ENCODE data around the gene HNRNPH1.

HNRNPH1 gene

DNA sequence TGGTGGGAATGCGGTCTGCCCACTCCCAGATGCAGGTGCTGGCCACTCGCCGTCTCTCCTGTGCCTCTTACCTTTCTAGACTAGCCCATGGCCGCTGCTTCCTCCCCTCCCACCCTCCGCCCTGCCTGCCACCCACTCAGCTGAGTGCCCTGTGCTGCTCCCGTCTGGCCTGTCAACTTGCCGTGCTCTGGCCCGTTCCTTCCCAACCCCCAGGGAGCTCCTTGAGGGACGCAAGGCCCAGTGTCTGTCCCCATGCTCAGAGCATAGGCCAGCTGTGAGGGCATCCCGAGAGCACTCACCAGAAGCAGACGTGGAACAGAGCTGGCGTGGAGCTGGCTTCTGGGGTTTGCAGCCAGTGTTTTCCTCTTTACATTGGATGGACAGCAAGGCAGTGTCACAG is 20.2 kb downstream of the HNRNPH1 start:
- no peak for DNase-seq (ENCODE audit: low spot score)

DNA sequence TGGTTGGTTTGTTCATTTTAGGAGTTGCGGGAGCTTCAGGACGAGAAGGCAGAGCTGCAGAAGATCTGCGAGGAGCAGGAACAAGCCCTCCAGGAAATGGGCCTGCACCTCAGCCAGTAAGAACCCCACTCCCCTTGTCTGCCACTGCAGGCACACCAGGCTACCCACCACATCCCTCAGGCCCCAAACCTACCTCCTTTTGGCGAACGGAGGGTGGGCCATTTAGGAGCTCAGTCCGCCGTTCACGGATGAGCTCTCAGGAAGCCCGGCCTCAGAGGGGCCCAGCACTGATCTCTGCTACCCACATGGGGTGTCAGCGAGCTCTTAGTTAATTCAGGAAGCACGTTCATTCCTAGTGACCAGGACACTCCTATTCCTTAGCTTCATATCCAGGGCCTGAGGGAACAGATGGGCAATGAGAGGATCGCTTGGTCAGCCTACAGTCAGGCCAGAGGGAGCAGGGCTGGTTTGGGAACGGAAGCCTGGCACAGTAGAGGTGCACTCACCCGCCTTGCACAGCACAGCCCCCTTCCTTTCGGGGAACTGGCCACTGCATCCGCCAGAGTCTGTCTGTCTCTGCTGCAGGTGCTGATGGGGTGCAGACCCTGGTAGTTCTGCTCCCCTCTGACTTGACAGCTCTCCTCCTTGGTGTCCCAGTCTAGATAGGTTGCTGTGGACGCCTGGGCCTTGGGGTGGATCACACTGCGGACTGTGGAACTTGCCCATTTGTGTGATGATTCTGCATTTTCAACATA is 21.4 kb downstream of the HNRNPH1 start:
- no peak for DNase-seq (ENCODE audit: low spot score)

DNA sequence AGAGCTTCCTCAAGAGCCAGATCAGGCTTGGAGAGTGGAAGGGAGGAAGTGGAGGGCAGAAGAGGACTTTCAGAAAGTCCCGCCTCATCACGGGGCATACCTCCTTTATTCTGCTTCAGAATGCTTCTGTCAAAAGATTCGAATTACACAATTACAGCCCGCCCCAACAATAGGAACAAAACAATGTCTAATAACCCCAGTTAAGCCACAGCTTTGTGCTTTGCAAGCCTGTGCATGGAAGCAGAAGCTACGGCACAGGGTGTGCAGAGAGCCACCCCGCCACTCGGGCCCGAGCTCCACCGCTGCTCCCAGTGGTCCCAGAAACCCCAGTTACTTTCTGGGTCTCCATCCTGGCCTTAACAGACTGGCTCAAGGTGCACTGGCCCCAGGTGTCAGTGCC is 23.5 kb downstream of the HNRNPH1 start:
- DNase-seq (ENCODE audit: low spot score), result no peak

DNA sequence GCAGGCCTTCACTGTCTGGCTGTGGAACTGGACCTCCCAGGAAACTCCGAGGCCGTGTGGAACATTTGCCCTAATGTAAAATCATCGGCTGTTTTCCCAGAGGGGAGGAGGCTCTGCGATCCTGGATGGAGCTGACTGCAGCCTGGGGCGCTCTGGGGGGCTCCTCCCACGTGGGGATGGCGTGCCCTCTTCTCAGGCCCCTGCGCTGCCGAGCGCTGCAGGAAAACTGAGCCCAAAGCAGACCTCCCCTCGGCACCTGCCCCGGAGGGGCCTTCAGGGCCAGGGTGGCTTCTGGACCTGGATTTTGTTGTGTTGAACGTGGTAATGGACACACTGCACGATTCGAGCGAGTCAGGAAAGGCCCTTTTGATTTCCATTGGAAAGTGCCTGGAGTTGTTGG is 23.9 kb downstream of the HNRNPH1 start:
- DNase-seq (ENCODE audit: low spot score), result no peak

DNA sequence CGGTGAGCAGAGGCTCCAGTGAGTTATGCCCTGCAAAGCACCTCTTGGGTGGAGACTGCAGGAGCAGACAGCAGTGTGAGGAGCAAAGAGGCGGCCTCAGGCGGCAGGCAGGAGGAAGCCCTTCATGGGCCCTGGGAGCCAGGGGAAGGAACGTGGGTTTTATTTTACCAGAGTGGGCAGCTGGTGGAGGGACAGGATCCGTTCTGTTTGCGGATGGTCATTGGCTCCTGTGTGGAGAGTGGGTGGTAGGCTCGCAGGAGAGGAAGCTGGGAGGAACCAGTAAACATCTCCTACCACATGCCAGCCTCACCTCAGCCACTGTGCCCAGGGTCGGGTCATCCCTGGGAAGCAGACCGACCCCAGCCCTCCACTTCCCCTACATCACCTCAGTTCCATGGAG is 24.4 kb downstream of the HNRNPH1 start:
- no peak for DNase-seq (ENCODE audit: low spot score)

DNA sequence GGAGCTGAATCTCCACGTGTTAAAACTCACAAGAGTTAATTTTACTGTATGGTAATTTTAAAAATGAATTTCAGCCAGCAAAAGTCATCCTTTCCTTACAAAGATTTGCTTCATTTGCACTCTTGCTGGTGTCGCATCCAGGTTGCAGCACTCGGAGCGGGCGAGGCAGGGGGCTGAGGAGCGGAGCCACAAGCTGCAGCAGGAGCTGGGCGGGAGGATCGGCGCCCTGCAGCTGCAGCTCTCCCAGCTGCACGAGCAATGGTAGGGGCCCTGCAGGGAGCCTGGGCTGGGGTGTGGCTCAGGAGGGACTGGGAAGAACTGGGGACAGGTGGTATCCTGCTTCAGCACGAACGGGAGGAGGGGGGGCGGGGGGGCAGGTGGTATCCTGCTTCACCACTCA is 27.1 kb downstream of the HNRNPH1 start:
- DNase-seq (ENCODE audit: low spot score), result no peak

DNA sequence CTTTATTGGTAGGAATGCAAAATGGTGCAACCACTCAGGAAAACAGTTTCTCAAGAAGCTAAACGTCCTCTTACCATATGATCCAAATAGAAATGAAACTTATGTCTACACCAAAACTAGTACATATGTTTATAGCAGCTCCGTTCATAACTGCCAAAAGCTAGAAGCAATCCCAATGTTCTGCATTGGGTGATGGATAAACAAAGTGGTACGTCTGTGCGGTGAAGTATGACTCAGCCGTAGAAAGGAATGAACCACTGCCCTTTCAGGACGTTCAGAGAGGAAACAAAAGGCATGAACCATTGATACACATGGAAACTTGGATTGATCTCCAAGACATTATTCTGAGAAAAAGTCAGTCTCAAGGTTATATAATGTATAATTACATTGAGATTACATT is 27.6 kb downstream of the HNRNPH1 start:
- DNase-seq (ENCODE audit: low spot score), result no peak

DNA sequence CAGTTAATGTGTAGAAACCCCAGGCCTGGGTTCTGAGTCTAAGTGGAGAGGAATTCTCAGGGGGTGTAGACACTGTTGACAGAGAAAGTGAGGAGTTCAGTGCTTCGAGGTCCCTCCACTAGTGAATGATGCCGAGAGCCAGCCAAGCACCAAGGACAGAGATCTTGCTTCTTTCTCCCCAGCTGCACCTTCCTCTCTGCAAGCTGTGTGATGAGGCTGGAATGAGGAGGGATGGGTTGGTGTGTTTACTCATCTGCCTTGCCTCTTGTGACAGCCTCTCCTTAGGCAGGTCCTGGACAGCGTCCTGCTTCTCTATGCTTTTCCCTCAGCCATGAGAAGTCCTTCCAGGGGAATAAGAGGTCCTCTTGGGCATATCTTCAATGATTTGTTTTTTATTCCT is 35.3 kb downstream of the HNRNPH1 start:
- DNase-seq (ENCODE audit: low spot score), result no peak

DNA sequence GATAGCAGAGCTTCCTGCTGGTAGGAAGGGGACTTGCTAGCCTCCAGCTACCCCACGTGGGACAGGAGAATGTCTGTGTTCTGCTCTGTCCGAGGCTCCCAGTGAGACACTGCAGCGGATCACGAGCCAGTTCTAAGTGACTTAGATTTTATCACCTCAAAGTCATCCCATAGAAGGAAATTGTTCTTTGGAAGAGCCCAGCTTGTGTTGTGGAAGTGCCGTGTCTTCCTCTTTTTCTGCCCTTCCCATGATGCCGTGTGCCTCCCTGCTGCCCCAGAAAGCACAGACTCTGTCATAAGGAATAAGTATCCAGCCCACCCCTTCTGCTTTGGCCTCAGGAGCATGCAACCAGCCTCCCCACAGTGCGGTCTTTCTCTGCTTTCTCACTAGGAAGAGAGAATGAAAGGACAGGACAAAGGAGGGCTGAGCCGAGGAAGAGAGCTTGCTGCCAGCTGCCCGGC is 37.5 kb downstream of the HNRNPH1 start:
- DNase-seq (ENCODE audit: low spot score), result no peak

DNA sequence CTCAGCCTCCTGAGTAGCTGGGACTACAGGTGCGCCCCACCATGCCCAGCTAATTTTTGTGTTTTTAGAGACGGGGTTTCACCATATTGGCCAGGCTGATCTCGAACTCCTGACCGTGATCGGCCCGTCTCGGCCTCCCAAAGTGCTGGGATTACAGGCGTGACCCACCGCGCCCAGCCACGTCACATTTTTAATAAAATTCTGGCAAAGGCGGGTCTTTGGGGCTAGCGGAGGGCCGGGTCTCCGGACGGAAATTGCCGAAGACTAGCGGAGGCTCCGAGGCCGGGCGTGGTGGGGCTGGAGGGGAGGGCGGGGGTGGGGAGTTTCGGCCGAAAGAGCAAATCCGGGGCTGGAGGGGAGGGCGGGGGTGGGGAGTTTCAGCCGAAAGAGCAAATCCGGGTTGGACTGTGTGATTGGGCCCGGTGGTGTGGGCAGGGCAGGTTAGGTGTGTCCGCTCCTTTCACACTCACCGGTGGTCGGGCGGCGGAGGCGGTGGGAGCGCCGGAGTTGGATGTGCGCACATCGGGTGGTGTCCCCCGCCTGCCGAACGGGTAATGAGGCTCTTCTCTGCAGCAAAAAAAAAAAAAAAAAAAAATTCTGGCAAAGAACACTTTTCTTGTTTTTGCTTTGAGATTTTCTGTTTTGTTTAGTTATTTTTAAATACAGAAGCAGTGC is 46.0 kb downstream of the HNRNPH1 start:
- DNase-seq (ENCODE audit: low spot score), result no peak

DNA sequence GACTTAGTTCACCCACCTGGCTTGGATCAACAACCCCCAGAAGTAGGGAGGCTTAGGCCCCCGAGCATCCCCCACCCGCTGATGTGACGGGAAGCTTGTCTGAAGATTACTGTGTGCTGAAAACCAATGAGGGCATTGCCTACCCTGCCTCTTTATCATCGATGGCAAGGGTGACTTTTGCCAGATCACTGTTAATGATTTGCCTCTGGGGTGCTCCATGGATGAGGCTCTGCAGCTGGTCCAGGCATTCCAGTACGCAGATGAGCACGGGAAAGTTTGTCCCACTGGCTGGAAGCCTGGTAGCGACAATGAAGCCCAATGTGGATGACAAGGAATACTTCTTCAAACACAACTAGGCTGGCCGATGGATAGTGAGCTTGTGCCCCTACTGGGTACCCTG is 51.1 kb downstream of the HNRNPH1 start:
- no peak for DNase-seq (ENCODE audit: low spot score)

DNA sequence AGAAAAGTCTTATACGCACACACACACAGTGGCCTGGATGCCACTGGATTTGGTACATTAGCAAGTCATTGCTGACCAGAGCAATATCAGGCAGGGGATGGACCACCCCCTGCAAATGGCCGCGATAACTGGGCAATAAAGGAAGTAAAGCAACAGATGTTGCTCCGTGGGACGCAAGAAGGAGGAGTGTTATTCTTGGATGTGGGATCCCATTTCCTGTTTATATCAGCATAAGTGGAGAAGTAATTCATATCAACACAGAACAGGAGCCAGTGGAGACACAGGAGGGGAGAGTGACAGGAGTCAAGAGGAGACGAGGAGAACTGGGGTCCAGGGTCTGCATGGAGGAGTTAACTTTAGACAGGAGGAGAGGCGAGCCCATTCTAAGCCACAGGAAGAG is 54.8 kb downstream of the HNRNPH1 start:
- DNase-seq (ENCODE audit: low spot score), result no peak

DNA sequence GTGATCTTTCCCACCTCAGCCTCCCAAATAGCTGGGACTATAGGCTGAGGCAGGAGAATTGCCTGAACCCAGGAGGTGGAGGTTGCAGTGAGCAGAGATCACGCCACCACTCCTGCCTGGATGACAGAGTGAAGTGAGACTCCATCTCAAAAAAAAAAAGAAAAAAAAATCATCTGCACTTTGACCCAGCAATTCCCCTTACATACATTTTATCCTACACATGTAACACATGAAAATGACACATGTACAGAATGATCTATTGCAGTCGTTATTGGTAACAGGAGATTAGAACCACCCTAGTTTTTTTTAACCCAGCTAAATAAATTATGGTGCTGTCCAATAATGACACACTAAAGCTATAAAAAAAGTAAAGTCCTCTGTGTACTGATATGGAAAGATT is 58.9 kb downstream of the HNRNPH1 start:
- DNase-seq (ENCODE audit: low spot score), result no peak
